ENCODE data around the gene RABEP1.

DNA sequence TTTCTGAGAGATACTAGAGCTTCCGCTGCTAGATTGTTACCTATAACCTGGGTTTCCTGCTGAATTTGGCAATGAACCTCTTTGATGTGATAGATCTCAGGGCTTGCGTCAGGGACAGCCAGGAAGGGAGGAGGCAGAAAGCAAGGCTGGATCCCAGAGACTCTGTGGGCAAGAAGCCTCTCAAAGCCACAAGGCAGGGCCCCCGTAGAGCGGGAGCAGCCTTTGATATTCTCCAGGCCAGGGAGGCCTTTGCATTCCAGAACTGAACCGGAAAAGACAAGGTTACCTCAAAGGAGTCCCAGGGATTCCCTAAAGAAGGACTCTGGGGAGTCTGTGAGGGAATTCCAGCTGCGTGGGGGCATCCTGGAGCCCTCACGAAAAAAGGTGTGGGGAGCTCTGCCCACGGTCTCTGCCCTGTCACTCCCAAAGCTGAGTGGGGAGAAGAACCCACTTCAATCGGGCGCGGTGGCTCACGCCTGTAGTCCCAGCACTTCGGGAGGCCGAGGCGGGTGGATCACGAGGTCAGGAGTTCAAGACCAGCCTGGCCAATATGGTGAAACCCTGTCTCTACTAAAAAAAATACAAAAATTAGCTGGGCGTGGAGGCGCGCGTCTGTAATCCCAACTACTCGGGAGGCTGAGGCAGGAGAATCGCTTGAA lies 33.1 kb upstream of the RABEP1 start:
- no peak for TF ChIP-seq EP300 (conservative IDR thresholded peaks at IDR 0.05; ENCODE audit: poor library complexity, severe bottlenecking)
- TF ChIP-seq, protein P1, sequence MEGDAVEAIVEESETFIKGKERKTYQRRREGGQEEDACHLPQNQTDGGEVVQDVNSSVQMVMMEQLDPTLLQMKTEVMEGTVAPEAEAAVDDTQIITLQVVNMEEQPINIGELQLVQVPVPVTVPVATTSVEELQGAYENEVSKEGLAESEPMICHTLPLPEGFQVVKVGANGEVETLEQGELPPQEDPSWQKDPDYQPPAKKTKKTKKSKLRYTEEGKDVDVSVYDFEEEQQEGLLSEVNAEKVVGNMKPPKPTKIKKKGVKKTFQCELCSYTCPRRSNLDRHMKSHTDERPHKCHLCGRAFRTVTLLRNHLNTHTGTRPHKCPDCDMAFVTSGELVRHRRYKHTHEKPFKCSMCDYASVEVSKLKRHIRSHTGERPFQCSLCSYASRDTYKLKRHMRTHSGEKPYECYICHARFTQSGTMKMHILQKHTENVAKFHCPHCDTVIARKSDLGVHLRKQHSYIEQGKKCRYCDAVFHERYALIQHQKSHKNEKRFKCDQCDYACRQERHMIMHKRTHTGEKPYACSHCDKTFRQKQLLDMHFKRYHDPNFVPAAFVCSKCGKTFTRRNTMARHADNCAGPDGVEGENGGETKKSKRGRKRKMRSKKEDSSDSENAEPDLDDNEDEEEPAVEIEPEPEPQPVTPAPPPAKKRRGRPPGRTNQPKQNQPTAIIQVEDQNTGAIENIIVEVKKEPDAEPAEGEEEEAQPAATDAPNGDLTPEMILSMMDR (IDR thresholded peaks at IDR 0.05; ENCODE audit: poor library complexity, severe bottlenecking): no peak
- TF ChIP-seq POLR2AphosphoS5 (IDR thresholded peaks at IDR 0.05): no peak
- no peak for TF ChIP-seq EZH2 (IDR thresholded peaks at IDR 0.05; ENCODE audit: borderline replicate concordance, insufficient read depth, low read length, poor library complexity, severe bottlenecking)
- TF ChIP-seq SMC3 (conservative IDR thresholded peaks at IDR 0.05; ENCODE audit: poor library complexity): no peak
- no peak for TF ChIP-seq MXI1 (conservative IDR thresholded peaks at IDR 0.05; ENCODE audit: poor library complexity, severe bottlenecking)
- TF ChIP-seq RAD21 (conservative IDR thresholded peaks at IDR 0.05): no peak
- no peak for TF ChIP-seq TAF1 (IDR thresholded peaks at IDR 0.05; ENCODE audit: low read depth)
- TF ChIP-seq, protein P2, sequence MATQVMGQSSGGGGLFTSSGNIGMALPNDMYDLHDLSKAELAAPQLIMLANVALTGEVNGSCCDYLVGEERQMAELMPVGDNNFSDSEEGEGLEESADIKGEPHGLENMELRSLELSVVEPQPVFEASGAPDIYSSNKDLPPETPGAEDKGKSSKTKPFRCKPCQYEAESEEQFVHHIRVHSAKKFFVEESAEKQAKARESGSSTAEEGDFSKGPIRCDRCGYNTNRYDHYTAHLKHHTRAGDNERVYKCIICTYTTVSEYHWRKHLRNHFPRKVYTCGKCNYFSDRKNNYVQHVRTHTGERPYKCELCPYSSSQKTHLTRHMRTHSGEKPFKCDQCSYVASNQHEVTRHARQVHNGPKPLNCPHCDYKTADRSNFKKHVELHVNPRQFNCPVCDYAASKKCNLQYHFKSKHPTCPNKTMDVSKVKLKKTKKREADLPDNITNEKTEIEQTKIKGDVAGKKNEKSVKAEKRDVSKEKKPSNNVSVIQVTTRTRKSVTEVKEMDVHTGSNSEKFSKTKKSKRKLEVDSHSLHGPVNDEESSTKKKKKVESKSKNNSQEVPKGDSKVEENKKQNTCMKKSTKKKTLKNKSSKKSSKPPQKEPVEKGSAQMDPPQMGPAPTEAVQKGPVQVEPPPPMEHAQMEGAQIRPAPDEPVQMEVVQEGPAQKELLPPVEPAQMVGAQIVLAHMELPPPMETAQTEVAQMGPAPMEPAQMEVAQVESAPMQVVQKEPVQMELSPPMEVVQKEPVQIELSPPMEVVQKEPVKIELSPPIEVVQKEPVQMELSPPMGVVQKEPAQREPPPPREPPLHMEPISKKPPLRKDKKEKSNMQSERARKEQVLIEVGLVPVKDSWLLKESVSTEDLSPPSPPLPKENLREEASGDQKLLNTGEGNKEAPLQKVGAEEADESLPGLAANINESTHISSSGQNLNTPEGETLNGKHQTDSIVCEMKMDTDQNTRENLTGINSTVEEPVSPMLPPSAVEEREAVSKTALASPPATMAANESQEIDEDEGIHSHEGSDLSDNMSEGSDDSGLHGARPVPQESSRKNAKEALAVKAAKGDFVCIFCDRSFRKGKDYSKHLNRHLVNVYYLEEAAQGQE (IDR thresholded peaks at IDR 0.05; ENCODE audit: borderline replicate concordance): no peak
